A673 (cell line): ENCODE measurements around the gene MPI.

ENCODE experiments used
- CTCF ChIP-seq: fragments of 300-800, 200-600 bp; sonication (generic); conservative IDR thresholded peaks from 2 replicates; pipeline ENCODE4 v1.5.1; 2017; ENCODE audit warnings: low read depth, mild to moderate bottlenecking, antibody characterized with exemption, low read length, moderate library complexity, mixed read lengths
- EZH2 ChIP-seq: fragments of 200-600 bp; sonication (generic); IDR thresholded peaks from 2 replicates; pipeline ENCODE4 v1.6.1; 2017; ENCODE audit warnings: borderline replicate concordance, low read depth, mild to moderate bottlenecking, mixed read lengths, antibody characterized with exemption, low read length; ENCODE audit not compliant: poor library complexity, severe bottlenecking

- no peak for TF ChIP-seq EZH2
- no peak for TF ChIP-seq CTCF
Measured at GRCh38 chr15:74864296-74864695, 25.5 kb upstream of the MPI start.
